ENCODE data around the gene OR6K6.

GRCh38 chr1:158803678-158804077 is 49.2 kb downstream of the OR6K6 start:
- TF ChIP-seq EZH2 (IDR thresholded peaks at IDR 0.05; ENCODE audit: borderline replicate concordance) (no peak), CTCF (IDR thresholded peaks at IDR 0.05; ENCODE audit: poor library complexity) (no peak)

Measured in hepatocyte (in vitro differentiated cells).